Esophagus muscularis mucosa (tissue), 4 donors: ENCODE measurements around the gene NBAS. TPM values are rescaled to one million over a fixed set of nuclear protein-coding genes. Genes with fewer than 3 reads are reported as not detected.

Source experiments
- DNase-seq: peaks from one replicate; pipeline ENCODE4 v3.0.0-alpha.2; 2017; ENCODE audit errors: extremely low spot score
- H3K27ac ChIP-seq, 4 donors: fragments of 200-600 bp; sonication (generic); replicated peaks in 1 of 4; 1 replicate in 3 of 4; 2 replicates in 1 of 4; pipeline ENCODE4 v1.5.1; 2016 to 2019; ENCODE audit warnings: mild to moderate bottlenecking in 1 of 4
- H3K27me3 ChIP-seq, 4 donors: fragments of 200-600 bp; sonication (generic); one replicate each; pipeline versions ENCODE4 v1.5.1 to v1.6.0; 2016 to 2019
- H3K36me3 ChIP-seq, 4 donors: fragments of 200-600 bp; sonication (generic); one replicate each; pipeline ENCODE4 v1.5.1; 2016 to 2019
- H3K4me1 ChIP-seq, 4 donors: fragments of 200-600 bp; sonication (generic); one replicate each; pipeline ENCODE4 v1.5.1; 2016 to 2019
- H3K4me3 ChIP-seq, 4 donors: fragments of 200-600 bp; sonication (generic); 1 replicate in 2 of 4; 2 replicates in 2 of 4; pipeline ENCODE4 v1.5.1; 2016 to 2019; ENCODE audit warnings: mild to moderate bottlenecking in 4 of 4, moderate library complexity in 1 of 4
- H3K9me3 ChIP-seq, 4 donors: fragments of 200-600 bp; sonication (generic); 1 replicate in 3 of 4; 2 replicates in 1 of 4; pipeline ENCODE4 v1.5.1; 2016 to 2019
- CTCF ChIP-seq, 3 experiments: fragments of 200-600 bp in 2 of 3; fragments of 450-650 bp in 1 of 3; sonication (generic) in 2 of 3; IDR thresholded peaks; one replicate each; pipeline ENCODE4 v1.5.1; 2017 to 2019; ENCODE audit warnings: antibody characterized with exemption in 3 of 3, mild to moderate bottlenecking in 2 of 3, moderate library complexity in 1 of 3
- EP300 ChIP-seq: sonication (generic); formaldehyde crosslinking; IDR thresholded peaks from one replicate; pipeline ENCODE4 v1.6.1; 2017; ENCODE audit warnings: antibody characterized with exemption
- POLR2A ChIP-seq: fragments of 450-650 bp; IDR thresholded peaks from one replicate; pipeline ENCODE4 v1.6.1; 2017; ENCODE audit warnings: antibody characterized with exemption, moderate library complexity, mild to moderate bottlenecking, low read depth
- POLR2AphosphoS5 ChIP-seq, 2 donors: sonication (generic); formaldehyde crosslinking; IDR thresholded peaks; one replicate each; pipeline ENCODE4 v1.6.1; 2017; ENCODE audit warnings: antibody characterized with exemption in 2 of 2
- WGBS: methylation state at CpG from one replicate; pipeline ENCODE4 v1.1.5; 2018; 5-methylcytosine and 5-hydroxymethylcytosine counted together
- intact Hi-C: fragments of 100-400 bp; cut with DNase I; formaldehyde crosslinking; loops from one replicate; pipeline ENCODE4 v1.15.1; 2023
- total RNA-seq, 4 donors: library from RNA; depleted of rRNA; stranded (reverse); fragments of >200 nt; gene quantifications; one replicate each; pipeline versions ENCODE4 v1.1.0 to v1.2.1, GENCODE V29; 2016

NBAS gene
- total RNA-seq, 4 donors from 2014 or later = 39.2 to 43.6 (median 42.0) TPM

GRCh38 chr2:15554525-15555218, 6.5 kb downstream of the NBAS start:
- TF ChIP-seq POLR2AphosphoS5 (IDR thresholded peaks at IDR 0.05) (no peak), CTCF (IDR thresholded peaks at IDR 0.05) (no peak), POLR2A (no peak), EP300 (no peak)
- Histone ChIP-seq H3K27me3 (no peaks in the 10 kb centered on the region), H3K4me3 (no peak overlapping the region), H3K27ac (no peak overlapping the region), H3K9me3 (no peaks in the 10 kb centered on the region), H3K4me1 (peaks cover 13 to 20% (median 16%) of the 10 kb centered on the region in 4 donors), H3K36me3 (peaks cover 0 to 61% (median 28%) of the 10 kb centered on the region in 4 donors)
- no peak for DNase-seq
- intact Hi-C loops = no loop called here
- WGBS = 91% methylated on average over 5 of the region's 5 CpGs

GRCh38 chr2:15553951-15554350, 7.2 kb downstream of the NBAS start:
- TF ChIP-seq CTCF (IDR thresholded peaks at IDR 0.05) (no peak), EP300 (no peak), POLR2AphosphoS5 (IDR thresholded peaks at IDR 0.05) (no peak), POLR2A (no peak)
- peaks cover 5 to 68% (median 35%) of the 10 kb centered on the region in 4 donors for H3K36me3 ChIP-seq
- H3K4me1 ChIP-seq = peaks cover 5 to 13% (median 9%) of the 10 kb centered on the region in 4 donors
- no peaks in the 10 kb centered on the region for H3K9me3 ChIP-seq
- no peak overlapping the region for H3K27ac ChIP-seq
- DNase-seq = no peak
- 92% methylated on average over 3 of the region's 3 CpGs for WGBS
- H3K4me3 ChIP-seq = no peak overlapping the region
- intact Hi-C loops = no loop called here
- no peaks in the 10 kb centered on the region for H3K27me3 ChIP-seq

GRCh38 chr2:15553519-15553918, 7.6 kb downstream of the NBAS start:
- H3K36me3 ChIP-seq = peaks cover 5 to 73% (median 39%) of the 10 kb centered on the region in 4 donors
- no peaks in the 10 kb centered on the region for H3K9me3 ChIP-seq
- TF ChIP-seq POLR2AphosphoS5 (IDR thresholded peaks at IDR 0.05) (no peak), CTCF (IDR thresholded peaks at IDR 0.05) (no peak), EP300 (no peak)
- no peaks in the 10 kb centered on the region for H3K27me3 ChIP-seq
- H3K27ac ChIP-seq = no peak overlapping the region
- no peak for DNase-seq
- 97% methylated on average over 1 of the region's 1 CpG for WGBS
- peaks cover 1 to 9% (median 5%) of the 10 kb centered on the region in 4 donors for H3K4me1 ChIP-seq
- H3K4me3 ChIP-seq = no peak overlapping the region
- intact Hi-C loops = no loop called here

GRCh38 chr2:15548974-15549373, 12.2 kb downstream of the NBAS start:
- DNase-seq = no peak
- no peaks in the 10 kb centered on the region for H3K27me3 ChIP-seq
- TF ChIP-seq EP300 (no peak), POLR2A (no peak), POLR2AphosphoS5 (IDR thresholded peaks at IDR 0.05) (no peak), CTCF (IDR thresholded peaks at IDR 0.05) (no peak)
- 95% methylated on average over 2 of the region's 2 CpGs for WGBS
- H3K4me1 ChIP-seq = no peaks in the 10 kb centered on the region
- H3K36me3 ChIP-seq = peaks cover 5 to 62% (median 45%) of the 10 kb centered on the region in 4 donors
- intact Hi-C loops = no loop called here
- H3K4me3 ChIP-seq = no peak overlapping the region
- no peaks in the 10 kb centered on the region for H3K9me3 ChIP-seq
- H3K27ac ChIP-seq = no peak overlapping the region
